ENCODE measurements around the gene PIK3C3.

The PIK3C3 gene

GRCh38 chr18:41954827-41955613 lies at the start of gene PIK3C3:
PIK3C3 (plus strand) TSS chr18:41955234; CDS start chr18:41955292, 58 bp downstream.
- peak; percentile 90 for DNase-seq (ENCODE audit: low spot score)
- in situ Hi-C loops (cut with MboI; ENCODE audit: low sequenced_read_pairs, unreplicated experiment), result no loop called here
- TF ChIP-seq CTCF (IDR thresholded peaks at IDR 0.05; ENCODE audit: borderline replicate concordance, control extremely low read depth, extremely low read depth, insufficient read depth, missing control alignments), result no peak

GRCh38 chr18:41905786-41906527 lies 49.1 kb upstream of the PIK3C3 start:
- no peak for DNase-seq (ENCODE audit: low spot score)
- in situ Hi-C loops (cut with MboI; ENCODE audit: low sequenced_read_pairs, unreplicated experiment), result no loop called here
- TF ChIP-seq CTCF (IDR thresholded peaks at IDR 0.05; ENCODE audit: borderline replicate concordance, control extremely low read depth, extremely low read depth, insufficient read depth, missing control alignments), result no peak

- in situ Hi-C loops (cut with MboI; ENCODE audit: low sequenced_read_pairs, unreplicated experiment), result no loop called here
- TF ChIP-seq CTCF (IDR thresholded peaks at IDR 0.05; ENCODE audit: borderline replicate concordance, control extremely low read depth, extremely low read depth, insufficient read depth, missing control alignments), result peak; percentile 41
- peak; percentile 53 for DNase-seq (ENCODE audit: low spot score)
These were observed 48.4 kb upstream of the PIK3C3 start for GRCh38 chr18:41906528-41907146.

DNA sequence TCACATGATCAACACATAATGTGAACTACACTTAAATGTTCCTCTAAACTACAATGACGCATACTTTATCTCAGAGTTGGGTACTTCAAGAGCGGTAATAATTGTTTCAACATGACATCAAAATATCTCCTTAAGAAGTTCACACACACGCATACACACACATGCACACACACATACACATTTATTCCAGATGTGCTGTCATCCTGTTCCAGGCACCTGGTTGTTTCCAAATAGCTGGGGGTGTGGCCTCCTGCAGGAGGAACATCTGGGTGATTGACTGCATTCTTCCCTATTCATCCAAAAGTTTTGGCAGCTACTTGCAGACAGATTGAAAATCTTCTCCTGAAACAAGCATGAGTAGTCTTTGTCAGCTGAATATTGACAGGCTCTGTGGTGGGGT lies 37.9 kb upstream of the PIK3C3 start:
- in situ Hi-C loops (cut with MboI; ENCODE audit: low sequenced_read_pairs, unreplicated experiment), result no loop called here
- no peak for TF ChIP-seq CTCF (IDR thresholded peaks at IDR 0.05; ENCODE audit: borderline replicate concordance, control extremely low read depth, extremely low read depth, insufficient read depth, missing control alignments)
- no peak for DNase-seq (ENCODE audit: low spot score)

DNA sequence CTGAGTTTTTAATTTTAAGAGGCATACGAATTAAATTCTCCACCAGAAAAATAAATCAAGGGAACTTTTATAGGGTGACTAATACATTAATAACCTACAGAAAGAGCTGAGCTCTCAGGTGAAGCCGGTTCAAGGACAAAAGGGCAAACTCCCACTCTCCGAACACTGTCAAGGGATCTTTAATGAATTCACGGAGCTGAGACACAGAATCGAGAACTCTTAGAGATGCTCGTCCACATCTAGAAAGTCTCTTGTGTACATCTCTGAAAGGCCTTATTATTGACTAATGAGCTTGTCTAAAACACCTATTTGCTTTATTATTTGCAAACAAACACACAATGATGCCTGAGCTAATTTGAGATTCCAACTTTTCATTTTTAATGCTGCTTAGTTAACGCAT lies 33.3 kb upstream of the PIK3C3 start:
- no peak for TF ChIP-seq CTCF (IDR thresholded peaks at IDR 0.05; ENCODE audit: borderline replicate concordance, control extremely low read depth, extremely low read depth, insufficient read depth, missing control alignments)
- no peak for DNase-seq (ENCODE audit: low spot score)
- in situ Hi-C loops (cut with MboI; ENCODE audit: low sequenced_read_pairs, unreplicated experiment), result no loop called here

DNA sequence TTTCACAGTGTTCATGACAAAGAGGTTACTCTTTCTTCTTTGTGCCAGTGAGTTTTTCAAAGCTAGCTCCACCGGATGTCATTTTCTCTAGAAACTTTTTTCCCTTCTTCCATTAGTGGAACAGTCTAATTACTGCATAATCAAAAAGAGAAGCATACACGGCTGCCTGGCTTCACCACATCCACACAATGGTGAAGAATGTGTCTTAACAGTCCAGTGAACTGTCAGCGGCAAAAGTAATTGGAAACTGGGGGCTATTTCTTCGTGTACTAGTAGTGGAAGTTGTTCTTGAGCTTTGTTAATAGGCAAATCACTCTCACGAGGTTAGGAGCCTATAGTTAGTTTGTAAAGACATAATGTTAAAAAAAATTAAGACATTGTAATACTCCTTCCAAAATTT lies 32.9 kb upstream of the PIK3C3 start:
- DNase-seq (ENCODE audit: low spot score), result no peak
- TF ChIP-seq CTCF (IDR thresholded peaks at IDR 0.05; ENCODE audit: borderline replicate concordance, control extremely low read depth, extremely low read depth, insufficient read depth, missing control alignments), result no peak
- in situ Hi-C loops (cut with MboI; ENCODE audit: low sequenced_read_pairs, unreplicated experiment), result no loop called here
